Suprapubic skin (tissue), 4 donors: ENCODE data around the gene GPR25.

ENCODE experiments used
- CTCF ChIP-seq, 2 donors: fragments of 200-600 bp in 1 of 2; fragments of 450-650 bp in 1 of 2; sonication (generic) in 1 of 2; IDR thresholded peaks; one replicate each; pipeline ENCODE4 v1.5.1; 2016 to 2019; ENCODE audit warnings: antibody characterized with exemption in 2 of 2, mild to moderate bottlenecking in 1 of 2, moderate library complexity in 1 of 2
- EP300 ChIP-seq: sonication (generic); formaldehyde crosslinking; IDR thresholded peaks from one replicate; pipeline ENCODE4 v1.6.1; 2017; ENCODE audit warnings: antibody characterized with exemption
- POLR2A ChIP-seq, 2 donors: fragments of 450-650 bp; IDR thresholded peaks; one replicate each; pipeline ENCODE4 v1.6.1; 2017; ENCODE audit warnings: antibody characterized with exemption in 2 of 2, mild to moderate bottlenecking in 2 of 2, moderate library complexity in 2 of 2
- POLR2AphosphoS5 ChIP-seq, 3 donors: sonication (generic); formaldehyde crosslinking; IDR thresholded peaks; one replicate each; pipeline ENCODE4 v1.6.1; 2017; ENCODE audit warnings: antibody characterized with exemption in 3 of 3

- TF ChIP-seq POLR2AphosphoS5 (IDR thresholded peaks at IDR 0.05): no peak
- TF ChIP-seq CTCF (IDR thresholded peaks at IDR 0.05): no peak
- no peak for TF ChIP-seq POLR2A (IDR thresholded peaks at IDR 0.05)
- no peak for TF ChIP-seq EP300
These were observed 46.6 kb downstream of the GPR25 start for GRCh38 chr1:200919386-200919785.
